ENCODE measurements around the gene SSNA1.

SSNA1 gene

DNA sequence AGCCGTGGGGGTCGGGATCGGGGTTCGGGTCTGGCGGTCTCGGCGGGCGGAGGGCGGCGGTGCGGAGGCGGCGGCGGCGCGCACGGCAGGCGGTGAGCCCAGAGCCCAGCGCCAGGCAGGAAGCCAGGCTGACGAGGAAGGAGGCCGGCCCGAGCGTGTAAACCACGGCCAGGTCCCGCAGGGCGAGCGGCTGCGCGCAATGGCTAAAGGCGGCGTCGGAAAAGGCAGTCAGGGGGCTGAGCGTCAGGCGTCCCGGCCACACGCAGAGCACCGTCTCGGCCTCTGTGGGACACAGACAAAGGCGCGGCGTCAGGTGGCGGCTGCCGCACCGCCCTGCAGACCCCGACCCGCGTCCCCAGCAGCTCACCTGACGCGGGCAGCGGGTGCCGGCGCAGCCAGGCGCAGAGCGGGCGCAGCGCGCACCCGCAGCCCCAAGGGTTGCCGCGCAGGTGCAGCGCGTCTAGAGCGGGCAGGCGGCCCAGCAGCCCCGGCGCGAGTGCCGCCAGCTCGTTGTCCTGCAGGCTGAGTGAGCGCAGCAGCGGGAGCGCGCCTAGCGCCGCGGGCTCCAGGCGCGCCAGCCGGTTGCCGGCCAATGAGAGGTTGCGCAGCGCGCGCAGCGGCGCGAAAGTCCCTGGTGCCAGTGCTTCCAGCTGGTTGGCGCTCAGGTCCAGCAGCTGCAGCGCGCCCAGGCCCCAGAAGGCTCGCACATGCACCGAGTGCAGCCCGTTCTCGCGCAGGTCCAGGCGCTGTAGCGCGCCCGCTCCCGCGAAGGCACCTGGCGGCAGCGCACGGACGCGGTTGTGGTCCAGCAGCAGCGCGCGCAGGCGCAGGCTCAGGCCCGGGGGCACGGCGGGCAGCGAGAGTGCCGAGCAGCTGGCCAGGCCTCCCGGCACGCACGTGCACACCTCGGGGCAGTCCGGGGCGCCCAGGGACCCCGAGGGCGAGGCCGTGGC, 19.3 kb upstream of the SSNA1 start:
- no peak for DNase-seq

GRCh38 chr9:137169896-137170358, 18.5 kb upstream of the SSNA1 start, which contains the start of gene LRRC26:
TSS of gene LRRC26 (minus strand) at chr9:137170051. CDS start at chr9:137169943, 108 bp downstream.
- DNase-seq = no peak

DNA sequence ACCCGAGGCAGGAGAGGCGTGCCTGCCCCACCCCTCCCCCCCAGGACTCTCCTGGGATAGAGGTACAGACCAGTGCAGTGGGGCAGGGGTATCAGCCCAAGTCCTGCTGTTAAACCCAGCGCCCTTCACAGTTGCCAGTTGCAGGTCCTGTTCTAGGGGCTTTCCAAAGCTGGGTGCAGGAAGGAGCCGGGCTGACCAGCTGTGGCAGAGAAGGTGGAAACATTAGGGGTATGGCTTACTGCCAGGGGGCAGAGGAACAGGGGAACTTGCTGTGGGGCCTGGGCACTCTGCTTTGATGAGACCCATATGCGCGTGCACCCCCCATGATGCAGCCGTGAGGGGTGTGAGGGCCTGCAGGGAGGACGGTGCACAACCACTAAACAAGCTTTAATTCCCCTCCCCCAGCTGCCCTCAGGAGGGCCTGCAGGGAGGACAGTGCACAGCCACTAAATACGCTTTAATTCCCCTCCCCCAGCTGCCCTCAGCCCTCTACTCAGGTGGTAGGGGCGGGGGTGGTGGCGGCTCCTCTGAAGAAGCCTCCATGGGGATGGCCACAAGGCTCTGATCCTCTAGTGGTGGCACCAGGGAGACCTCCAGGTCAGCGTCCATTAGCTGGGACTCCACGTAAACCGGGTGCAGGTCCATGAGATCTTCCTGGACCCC, 17.9 kb upstream of the SSNA1 start:
- DNase-seq = no peak

GRCh38 chr9:137171149-137171900, 17.2 kb upstream of the SSNA1 start:
- DNase-seq = no peak

GRCh38 chr9:137172901-137173795, 15.3 kb upstream of the SSNA1 start:
- no peak for DNase-seq

GRCh38 chr9:137173796-137174664, 14.4 kb upstream of the SSNA1 start:
- no peak for DNase-seq

- DNase-seq = no peak
These were observed 13.7 kb upstream of the SSNA1 start for GRCh38 chr9:137174722-137175293.

GRCh38 chr9:137175345-137175961, 13.0 kb upstream of the SSNA1 start:
- no peak for DNase-seq

DNA sequence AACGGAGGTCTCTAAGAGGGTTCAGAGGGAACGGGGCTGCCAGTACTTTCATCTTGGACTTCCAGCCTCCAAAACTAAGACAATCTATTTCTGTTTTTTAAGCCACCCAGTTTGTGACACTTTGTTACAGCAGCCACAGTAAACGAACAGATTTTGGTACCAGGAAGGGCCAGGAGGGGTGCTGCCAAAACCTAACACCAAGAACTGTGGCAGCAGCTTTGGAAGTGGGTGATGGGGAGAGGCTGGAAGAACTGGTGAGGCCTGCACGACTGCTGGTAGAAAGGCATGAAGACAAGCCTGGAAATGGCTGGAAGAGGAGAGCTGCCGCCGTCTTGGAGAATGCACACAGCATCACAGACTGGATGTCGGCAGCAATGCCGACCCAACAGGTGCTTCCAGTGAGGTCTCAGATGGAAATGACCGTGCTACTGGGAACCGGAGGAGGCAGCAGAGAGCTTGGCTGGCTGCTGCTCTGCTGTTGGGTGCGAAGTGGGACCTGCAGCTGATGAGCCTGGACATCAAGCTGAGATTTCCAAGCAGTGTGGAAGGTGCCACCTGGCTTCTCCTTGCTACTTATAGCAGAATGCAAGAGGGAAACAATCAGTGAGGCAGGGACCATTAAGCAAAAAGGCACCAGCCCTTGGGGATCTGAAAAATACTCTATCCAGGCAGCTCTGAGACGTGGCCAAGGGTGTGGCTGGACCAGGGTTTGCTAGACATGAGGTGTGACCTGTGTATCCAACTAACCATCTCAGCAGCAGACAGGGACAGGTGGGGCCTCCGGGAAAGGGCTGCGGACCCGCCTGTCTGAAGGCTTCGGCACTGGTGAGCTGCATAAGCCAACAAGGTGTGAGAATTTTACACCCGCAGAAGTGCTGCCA, 11.9 kb upstream of the SSNA1 start:
- no peak for DNase-seq

DNA sequence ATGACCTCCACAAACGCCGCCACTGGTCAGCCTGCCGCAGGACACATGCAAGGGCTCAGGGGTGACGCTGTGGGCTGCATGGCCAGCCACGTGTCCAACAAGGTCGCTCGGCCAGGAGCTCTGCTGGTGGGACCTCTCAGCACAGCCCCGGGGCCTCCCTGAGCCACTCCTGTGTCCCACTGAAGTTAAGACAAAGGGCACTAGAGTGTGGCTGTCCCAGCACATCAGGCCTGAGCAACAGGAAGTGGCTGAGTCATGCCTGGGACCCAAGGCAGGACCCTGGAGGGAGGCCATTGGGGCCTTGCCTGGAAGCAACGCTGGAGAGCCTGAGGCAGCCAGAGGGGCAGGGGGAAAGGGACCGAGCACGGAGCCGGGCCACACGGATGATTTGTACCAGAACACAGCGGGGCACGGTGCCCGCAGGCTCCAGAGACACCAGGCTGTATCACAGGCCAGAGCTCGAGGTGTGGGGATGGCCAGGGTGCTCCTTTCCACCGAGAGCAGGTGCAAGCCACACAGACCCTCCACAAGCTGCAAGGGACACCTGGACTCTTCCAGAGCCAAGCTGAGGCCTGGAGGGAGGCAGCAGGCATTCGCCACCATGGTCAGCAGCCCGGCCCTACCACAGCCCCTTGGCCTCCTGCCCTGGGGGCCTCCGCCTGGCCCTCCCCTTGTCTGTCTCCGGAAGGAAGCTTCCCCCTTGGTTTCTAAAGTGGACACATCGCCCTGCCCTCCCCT, 10.1 kb upstream of the SSNA1 start:
- DNase-seq = no peak

- no peak for DNase-seq
These were observed 9.4 kb upstream of the SSNA1 start for GRCh38 chr9:137178939-137179630.

GRCh38 chr9:137179761-137180160, 8.7 kb upstream of the SSNA1 start:
- DNase-seq = no peak

- DNase-seq = no peak
These were observed 8.0 kb upstream of the SSNA1 start for GRCh38 chr9:137180491-137180890.

DNA sequence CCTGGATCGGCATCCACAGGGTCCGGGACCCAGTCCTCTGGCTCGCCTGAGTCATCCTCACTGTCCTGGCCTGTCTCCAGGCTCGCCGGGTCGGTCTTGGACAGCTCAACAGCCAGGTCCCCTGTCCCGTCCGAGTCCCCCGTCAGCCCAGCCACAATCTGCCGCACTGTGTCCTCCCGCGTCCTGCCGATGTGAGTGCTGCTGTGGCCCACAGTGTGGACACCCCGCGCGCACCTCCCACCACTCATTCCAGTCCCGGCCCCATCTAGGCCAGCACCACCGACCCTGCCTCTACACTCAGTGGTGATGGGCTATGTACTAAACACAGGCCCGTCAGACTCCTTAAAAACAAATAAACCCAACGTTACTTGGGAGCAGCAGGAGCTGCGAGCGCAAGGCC, 6.8 kb upstream of the SSNA1 start:
- no peak for DNase-seq

DNA sequence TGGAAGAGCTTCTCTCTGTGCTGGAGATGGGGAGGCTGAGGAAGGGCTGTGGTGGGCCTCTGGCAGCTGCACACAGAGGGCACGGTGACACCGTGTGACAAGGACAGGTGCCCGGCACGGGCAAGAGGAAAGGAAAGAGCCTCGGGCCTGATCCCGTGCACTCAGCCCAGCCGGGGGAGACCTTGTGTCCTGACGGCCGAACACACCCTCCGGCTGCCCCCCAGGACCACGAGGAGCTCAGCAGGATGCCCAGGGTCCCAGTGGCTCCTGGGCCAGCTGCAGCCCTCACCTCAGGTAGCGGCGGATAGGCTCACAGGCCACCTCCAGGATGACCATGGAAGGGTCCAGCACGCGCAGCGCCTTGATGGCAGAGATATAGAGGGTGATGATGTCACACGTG, 5.6 kb upstream of the SSNA1 start:
- no peak for DNase-seq

GRCh38 chr9:137183980-137184595, 4.4 kb upstream of the SSNA1 start:
- no peak for DNase-seq

- DNase-seq = no peak
These were observed 3.4 kb upstream of the SSNA1 start for GRCh38 chr9:137184881-137185660.
